Hypothalamus (tissue), 51 donors: ENCODE results near the gene GPC6.

ENCODE experiments used
- DNase-seq, 51 donors: peaks; one replicate each; lab custom pipeline; 2025; lab: John Stamatoyannopoulos, UW

Gene GPC6

GRCh38 chr13:93266681-93267080 is 40.1 kb downstream of the GPC6 start:
- DNase-seq = no peak

- no peak for DNase-seq
These were observed 41.9 kb downstream of the GPC6 start for GRCh38 chr13:93268327-93269028.

DNA sequence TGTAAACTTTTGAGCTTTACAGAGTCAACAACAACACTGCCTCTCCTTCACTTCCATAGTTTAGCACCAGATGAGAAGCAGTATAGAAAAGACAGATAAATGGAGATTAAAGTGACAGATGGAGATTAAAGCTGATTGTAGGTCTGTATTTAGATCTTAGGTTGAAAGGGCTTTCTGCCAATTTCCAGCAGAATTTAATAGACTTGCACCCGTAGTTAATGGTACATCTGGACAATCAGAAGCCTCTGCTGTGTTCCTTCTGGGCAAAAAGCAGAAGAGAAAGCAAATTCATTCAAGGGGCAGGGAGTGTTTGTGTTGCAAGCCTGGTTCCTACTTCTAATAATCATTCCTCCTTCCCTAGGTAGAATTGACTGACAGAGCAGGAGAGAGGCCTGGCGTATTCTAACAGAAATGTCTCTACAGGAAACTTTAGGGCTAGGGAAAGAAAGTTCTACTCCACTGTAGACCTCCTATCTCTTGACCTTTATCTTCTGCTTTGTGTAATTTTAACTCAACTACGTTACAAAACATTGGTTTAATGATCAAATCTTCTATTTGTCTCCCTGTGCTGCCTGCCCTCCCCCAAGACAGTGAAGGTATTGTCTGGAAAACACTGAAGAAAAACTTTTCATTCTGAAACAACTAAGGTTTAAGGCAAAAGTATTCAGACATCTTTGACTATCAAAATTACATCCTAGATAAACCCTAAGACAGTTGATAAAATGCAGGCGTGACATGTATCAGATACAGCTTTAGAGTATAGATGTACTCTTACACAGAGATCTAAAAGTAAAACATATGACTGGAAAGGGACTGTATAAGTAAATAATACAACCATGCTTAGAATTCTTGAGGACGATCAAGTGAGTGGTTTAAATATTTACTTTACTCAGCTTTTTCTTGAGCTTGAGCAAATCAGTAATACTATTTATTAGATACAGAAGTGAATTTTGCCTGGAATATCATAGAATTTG is 44.4 kb downstream of the GPC6 start:
- DNase-seq = no peak

GRCh38 chr13:93279982-93280381 is 53.4 kb downstream of the GPC6 start:
- DNase-seq = no peak

- DNase-seq = no peak
These were observed 54.1 kb downstream of the GPC6 start for GRCh38 chr13:93280688-93281087.

DNA sequence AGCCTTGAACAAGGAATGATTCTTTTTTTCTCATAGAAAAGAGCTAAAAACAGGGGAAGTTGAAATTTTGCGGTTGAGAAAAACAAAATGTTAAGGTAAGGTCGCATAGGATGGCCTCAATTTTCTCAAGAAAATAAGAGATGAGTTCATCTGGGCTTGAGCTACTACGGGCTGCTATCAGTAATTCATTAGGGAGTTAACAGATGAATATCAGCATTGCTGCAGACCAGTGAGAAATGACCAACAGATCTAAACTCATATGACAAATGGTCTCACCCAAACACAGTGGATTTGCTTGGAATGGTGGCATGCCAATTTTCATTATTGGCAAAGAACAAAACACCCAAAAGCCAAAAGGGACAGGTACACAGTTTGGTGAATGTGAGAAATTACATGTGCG is 56.6 kb downstream of the GPC6 start:
- no peak for DNase-seq

GRCh38 chr13:93284064-93284463 is 57.5 kb downstream of the GPC6 start:
- DNase-seq = no peak

GRCh38 chr13:93286047-93286446 is 59.4 kb downstream of the GPC6 start:
- no peak for DNase-seq

DNA sequence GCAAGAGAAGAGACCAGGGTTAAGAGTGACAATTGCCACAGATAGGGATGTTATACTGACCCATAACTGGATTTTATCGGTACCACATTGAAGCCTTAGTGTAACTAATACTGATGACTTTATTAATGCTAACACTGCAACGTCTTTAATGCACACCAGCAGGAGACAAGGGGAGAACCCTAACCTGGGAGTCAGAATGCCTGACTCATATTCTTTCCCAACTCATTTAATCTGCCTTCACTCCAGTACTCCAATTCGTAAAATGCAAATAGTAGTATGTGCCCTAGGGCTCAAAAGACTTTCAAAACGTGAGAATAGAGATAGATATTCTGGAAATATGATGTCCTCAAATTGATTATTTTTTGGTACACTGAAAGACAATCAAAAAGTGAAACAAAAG is 62.4 kb downstream of the GPC6 start:
- DNase-seq = no peak

GRCh38 chr13:93289842-93290241 is 63.2 kb downstream of the GPC6 start:
- no peak for DNase-seq

DNA sequence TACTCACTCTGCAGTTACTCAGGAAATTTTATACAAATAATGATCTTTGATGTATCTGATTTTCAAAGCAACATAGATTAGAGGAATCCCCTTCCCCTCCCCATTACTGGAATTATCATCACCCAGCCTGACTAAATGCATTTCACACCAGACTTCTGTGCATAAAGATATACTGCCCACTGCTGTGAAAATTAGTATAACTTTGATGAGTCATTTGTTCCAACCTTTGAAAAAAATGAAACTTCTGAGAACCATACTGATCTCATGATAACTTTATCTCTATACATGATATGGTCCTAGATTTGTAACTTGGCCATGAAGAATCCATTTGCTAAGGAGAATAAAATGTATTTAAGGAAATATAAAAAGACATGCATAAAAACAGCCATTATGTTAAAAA is 63.9 kb downstream of the GPC6 start:
- no peak for DNase-seq

DNA sequence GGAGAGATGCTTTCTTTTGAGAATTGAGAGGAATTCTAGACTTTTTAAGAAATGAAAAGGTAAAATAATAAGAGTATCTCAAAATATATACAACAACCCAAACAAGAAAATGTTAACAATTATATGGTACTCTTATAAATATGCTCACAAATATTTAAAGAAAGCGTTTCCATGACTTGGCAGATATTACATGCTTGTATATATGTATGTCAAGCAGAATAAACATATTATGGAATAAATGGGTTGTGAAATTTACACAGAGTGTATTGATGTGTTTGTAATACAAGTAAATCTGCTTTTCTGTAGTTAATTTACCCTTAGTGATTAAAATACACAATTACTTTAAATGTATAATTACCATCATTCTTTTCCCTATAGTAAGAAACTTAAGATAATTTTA is 65.8 kb downstream of the GPC6 start:
- DNase-seq = no peak

DNA sequence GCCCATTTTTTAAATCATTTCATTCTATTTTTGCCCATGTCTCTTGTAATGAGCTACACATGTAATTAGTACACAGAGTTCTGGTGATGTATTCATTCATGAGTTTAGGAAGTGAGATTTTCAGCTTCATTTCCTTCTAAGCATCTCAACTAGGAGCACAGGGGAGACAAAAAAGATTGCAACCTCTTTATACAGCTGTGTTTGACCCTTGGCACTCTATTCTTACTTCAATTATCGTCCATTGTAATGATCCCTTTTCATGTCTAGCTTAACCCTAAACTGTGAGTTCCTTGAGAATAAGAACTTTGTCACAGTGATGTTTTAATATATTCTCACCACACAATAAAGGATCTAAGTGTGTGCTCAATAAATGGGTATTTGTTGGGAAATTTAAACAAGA is 67.1 kb downstream of the GPC6 start:
- no peak for DNase-seq

DNA sequence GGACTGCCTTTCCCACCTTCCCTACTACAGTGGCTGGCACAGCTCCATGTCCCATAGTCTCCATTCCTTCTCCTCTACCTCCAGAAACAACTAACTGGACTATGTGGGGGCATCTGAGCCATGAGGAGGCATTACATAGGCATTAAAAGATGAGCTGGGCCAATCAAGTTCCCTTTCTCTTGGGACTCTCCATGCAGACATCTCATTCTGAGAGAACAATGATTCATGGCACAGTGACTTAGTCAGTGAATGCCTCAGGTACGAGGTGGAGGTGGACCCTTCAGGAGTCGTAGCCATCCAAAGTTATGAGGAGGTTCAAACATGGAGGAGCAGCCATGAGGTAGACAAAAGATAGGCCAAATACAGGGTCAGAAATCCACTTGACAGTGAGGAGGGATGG is 70.0 kb downstream of the GPC6 start:
- DNase-seq = no peak

DNA sequence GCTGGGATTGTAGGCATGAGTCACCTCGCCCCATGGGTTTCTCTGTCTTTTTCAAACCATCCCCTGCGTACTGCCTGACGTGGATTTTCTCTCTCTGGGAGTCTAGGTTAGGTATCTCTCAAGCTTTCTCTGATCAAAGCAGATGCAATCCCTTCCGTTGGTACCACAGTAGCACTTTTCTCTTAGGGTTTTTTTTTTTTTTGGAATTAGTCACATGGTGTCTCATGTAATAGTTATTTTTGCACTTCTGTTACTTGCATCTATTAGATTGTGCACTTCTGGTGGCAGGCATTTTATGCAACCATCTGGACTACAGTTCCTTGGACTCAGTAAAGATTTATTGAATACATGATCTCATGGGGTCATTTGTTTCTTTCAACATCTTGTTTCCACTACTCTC is 72.1 kb downstream of the GPC6 start:
- DNase-seq = no peak

- DNase-seq = no peak
These were observed 77.5 kb downstream of the GPC6 start for GRCh38 chr13:93304134-93304533.

DNA sequence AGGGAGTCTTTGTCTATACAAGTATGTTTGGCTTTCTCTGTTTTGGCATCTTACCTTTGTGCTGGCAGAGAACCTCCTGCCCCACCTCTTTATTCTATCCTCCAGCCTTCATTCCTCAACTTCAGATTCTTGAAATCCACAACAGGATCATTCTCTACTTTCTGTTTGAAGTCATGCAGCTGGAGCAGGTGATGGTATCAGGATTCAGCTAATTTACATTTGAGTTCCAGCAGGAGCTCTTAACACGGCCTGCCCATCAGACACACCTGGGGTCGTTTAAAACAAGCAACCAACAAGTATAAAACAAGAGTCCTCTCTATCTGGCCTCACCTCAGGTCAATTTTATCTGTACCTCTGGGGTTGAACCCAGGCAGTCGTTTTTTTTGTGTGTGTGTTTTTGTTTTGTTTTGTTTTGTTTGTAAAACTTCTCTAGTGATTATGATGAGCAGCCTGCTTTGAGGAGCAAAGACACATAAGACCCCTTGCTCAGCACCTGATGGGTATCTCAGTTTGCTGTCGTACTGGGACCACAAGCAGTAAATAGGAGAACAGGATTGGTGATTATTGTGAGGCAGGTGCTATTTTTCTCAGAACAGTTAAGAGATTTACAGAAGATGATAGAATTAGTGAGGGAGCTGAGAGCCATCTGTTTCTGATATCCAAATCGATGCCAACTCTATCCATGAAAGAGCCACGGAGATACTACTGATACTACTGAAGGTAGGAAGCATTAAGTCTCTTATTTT is 78.4 kb downstream of the GPC6 start:
- DNase-seq = no peak

- no peak for DNase-seq
These were observed 79.3 kb downstream of the GPC6 start for GRCh38 chr13:93305886-93306285.

DNA sequence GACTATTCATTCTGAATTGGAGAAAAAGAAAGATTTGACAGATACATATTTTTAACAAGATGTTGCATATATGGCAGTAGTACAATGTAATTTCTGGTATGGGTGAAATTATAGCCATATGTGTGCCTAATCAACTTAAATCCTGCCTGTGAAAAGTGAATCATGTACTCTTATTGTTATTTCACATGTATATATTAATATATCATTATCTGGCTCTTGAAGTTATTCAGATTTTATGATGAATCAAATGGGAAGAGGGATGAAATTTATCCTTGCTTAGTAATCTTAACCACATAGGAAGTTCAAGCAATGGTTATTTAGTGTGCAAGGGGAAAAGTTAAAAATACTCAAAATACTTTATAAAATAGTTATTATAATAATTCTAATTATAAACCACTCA is 80.5 kb downstream of the GPC6 start:
- no peak for DNase-seq

DNA sequence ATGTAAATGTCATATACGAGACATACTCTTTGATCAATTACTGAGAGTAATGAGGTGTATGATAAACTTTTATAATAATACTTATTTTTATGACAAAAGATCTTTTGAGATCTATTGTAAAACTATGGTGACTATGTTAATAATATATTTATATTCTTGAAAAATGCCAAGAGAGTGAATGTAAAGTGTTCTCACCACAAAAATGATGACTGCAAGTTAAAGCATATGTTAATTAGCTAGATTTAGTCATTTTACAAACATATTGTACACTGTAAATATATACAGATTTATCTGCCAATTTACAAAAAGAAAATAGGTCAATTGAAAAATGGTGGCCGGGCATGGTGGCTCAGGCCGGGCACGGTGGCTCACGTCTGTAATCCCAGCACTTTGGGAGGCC is 81.0 kb downstream of the GPC6 start:
- no peak for DNase-seq

DNA sequence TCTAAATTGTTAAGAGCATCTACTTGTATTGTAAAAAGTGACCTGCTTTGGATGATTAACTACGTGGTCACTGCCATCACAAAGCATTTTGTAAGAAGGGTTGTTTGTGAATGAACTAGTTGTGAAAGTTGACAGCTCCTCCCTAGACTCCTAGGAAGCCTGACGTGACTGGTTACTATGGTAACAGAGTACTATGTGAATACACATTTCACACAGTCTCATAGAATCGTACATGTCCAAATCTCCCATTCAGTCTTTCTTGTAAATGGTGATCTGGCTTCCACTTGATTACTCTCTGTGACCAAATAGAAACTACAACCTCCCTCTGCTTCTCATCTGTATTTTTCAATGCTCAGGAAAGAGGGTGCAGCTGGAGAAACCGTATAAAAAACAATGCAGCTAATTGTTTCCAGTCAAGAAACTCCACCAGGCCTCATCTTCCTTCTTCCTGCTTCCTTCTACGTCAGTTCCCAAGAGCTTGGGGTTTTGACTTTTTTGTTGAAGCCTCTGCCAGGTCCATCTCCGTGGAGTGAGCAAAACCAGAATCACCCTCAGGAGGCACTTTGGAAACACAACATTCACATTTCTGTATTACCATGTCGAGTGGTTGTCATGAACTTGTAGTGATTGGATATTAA is 83.4 kb downstream of the GPC6 start:
- DNase-seq = no peak
